DND-41 (cell line): Measurements from ENCODE around the gene DUSP7.
"Not testable (repeated sequence)": the region's sequence is repeated elsewhere in the genome, so short reads cannot be mapped to it uniquely, and the experiment has no call there.

Experiments
- ATAC-seq: fragments of 200-7000 bp; cut with Tn5 transposase; 3 replicates; pipeline ENCODE4 v1.9.1; 2021; ENCODE audit warnings: low read depth; ENCODE audit not compliant: insufficient read depth
- DNase-seq: peaks from one replicate; pipeline ENCODE4 v3.0.0-alpha.2; 2020
- H2AFZ ChIP-seq: 2 replicates; pipeline ENCODE4 v1.6.0; 2012; ENCODE audit warnings: low read depth, low read length
- H3K27ac ChIP-seq: 2 replicates; pipeline ENCODE4 v1.5.1; 2012; ENCODE audit warnings: low read length, inconsistent platforms
- H3K27me3 ChIP-seq: fragments of 200-600 bp; sonication (generic); 2 replicates; pipeline ENCODE4 v1.6.0; 2012; ENCODE audit warnings: low read length, mild to moderate bottlenecking, inconsistent platforms; ENCODE audit not compliant: insufficient read depth, poor library complexity
- H3K36me3 ChIP-seq: 2 replicates; pipeline ENCODE4 v1.5.1; 2012; ENCODE audit warnings: low read length, inconsistent platforms; ENCODE audit not compliant: insufficient read depth
- H3K4me1 ChIP-seq: 2 replicates; pipeline ENCODE4 v1.5.1; 2012; ENCODE audit warnings: mild to moderate bottlenecking, low read length; ENCODE audit not compliant: insufficient read depth
- H3K4me2 ChIP-seq: 2 replicates; pipeline ENCODE4 v1.6.0; 2012; ENCODE audit warnings: mild to moderate bottlenecking, moderate library complexity, low read length, inconsistent platforms; ENCODE audit not compliant: insufficient read depth
- H3K4me3 ChIP-seq, 2 experiments: fragments of 200-600 bp in 1 of 2; shearing (Covaris generic) in 1 of 2; 2 replicates each; pipeline ENCODE4 v1.5.1; 2012 to 2016; ENCODE audit warnings: inconsistent platforms in 2 of 2, low read length in 2 of 2, mild to moderate bottlenecking in 2 of 2, low read depth in 1 of 2, moderate library complexity in 1 of 2
- H3K79me2 ChIP-seq: 2 replicates; pipeline ENCODE4 v1.6.0; 2012; ENCODE audit warnings: low read length, inconsistent platforms; ENCODE audit not compliant: insufficient read depth
- H3K9ac ChIP-seq: 2 replicates; pipeline ENCODE4 v1.6.0; 2012; ENCODE audit warnings: low read depth, mild to moderate bottlenecking, inconsistent platforms, low read length, moderate library complexity
- H3K9me3 ChIP-seq: 2 replicates; pipeline ENCODE4 v1.5.1; 2012; ENCODE audit warnings: low read length, moderate library complexity, mild to moderate bottlenecking, inconsistent platforms; ENCODE audit not compliant: insufficient read depth, severe bottlenecking
- H4K20me1 ChIP-seq: 2 replicates; pipeline ENCODE4 v1.6.0; 2012; ENCODE audit warnings: low read length; ENCODE audit not compliant: insufficient read depth
- EZH2 ChIP-seq: IDR thresholded peaks from 3 replicates; pipeline ENCODE4 v1.6.1; 2012; ENCODE audit warnings: borderline replicate concordance, low read depth, mild to moderate bottlenecking, moderate library complexity, low read length, inconsistent platforms; ENCODE audit not compliant: severe bottlenecking
- TF ChIP-seq, protein P1 (sequence below): IDR thresholded peaks from 2 replicates; pipeline ENCODE4 v1.5.1; 2012; ENCODE audit warnings: borderline replicate concordance, low read length, moderate library complexity, mild to moderate bottlenecking; ENCODE audit not compliant: poor library complexity, severe bottlenecking; ENCODE audit errors: extremely low read depth

The DUSP7 gene

DNA sequence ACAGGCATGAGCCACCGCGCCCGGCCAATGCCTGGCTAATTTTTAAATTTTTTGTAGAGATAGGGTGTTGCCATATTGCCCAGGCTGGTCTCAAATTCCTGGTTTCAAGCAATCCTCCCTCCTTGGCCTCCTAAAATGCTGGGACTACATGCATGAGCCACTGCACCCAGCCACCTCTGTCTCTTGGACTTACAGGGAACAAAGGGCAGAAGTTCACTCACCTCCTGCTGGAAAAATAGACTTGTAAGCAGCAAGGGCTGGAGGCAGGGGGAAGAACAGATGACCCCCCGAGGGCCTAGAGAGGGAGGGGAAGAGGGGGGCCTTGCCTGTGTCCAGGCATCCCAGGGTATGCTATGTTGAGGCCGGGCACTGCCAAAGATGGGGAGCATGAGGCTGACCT is 22.2 kb downstream of the DUSP7 start:
- no peaks in the 10 kb centered on the region for H4K20me1 ChIP-seq
- H3K27ac ChIP-seq = no peak overlapping the region
- H3K79me2 ChIP-seq = no peaks in the 10 kb centered on the region
- H3K4me3 ChIP-seq = no peak overlapping the region
- no peaks in the 10 kb centered on the region for H3K27me3 ChIP-seq
- no peak overlapping the region for H3K9ac ChIP-seq
- no peaks in the 10 kb centered on the region for H3K4me1 ChIP-seq
- H3K36me3 ChIP-seq = no peaks in the 10 kb centered on the region
- no peaks in the 10 kb centered on the region for H3K9me3 ChIP-seq
- no peak for TF ChIP-seq EZH2
- TF ChIP-seq, protein P1, sequence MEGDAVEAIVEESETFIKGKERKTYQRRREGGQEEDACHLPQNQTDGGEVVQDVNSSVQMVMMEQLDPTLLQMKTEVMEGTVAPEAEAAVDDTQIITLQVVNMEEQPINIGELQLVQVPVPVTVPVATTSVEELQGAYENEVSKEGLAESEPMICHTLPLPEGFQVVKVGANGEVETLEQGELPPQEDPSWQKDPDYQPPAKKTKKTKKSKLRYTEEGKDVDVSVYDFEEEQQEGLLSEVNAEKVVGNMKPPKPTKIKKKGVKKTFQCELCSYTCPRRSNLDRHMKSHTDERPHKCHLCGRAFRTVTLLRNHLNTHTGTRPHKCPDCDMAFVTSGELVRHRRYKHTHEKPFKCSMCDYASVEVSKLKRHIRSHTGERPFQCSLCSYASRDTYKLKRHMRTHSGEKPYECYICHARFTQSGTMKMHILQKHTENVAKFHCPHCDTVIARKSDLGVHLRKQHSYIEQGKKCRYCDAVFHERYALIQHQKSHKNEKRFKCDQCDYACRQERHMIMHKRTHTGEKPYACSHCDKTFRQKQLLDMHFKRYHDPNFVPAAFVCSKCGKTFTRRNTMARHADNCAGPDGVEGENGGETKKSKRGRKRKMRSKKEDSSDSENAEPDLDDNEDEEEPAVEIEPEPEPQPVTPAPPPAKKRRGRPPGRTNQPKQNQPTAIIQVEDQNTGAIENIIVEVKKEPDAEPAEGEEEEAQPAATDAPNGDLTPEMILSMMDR = no peak
- no peak for DNase-seq
- H2AFZ ChIP-seq = no peak overlapping the region
- ATAC-seq = no peak
- H3K4me2 ChIP-seq = no peak overlapping the region

DNA sequence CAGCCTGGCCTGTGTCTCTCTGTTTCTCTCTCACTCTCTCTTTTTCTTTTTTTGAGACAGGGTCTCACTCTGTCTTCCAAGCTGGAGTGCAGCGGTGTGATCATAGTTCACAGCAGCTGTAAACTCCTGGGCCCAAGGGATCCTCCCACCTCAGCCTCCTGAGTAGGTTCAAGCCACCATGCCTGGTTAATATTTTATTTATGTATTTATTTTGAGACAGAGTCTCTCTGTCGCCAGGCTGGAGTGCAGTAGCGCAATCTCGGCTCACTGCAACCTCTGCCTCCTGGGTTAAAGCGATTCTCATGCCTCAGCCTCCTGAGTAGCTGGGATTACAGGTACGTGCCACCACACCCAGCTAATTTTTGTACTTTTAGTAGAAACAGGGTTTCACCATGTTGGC is 22.6 kb downstream of the DUSP7 start:
- not testable (repeated sequence) for H3K9me3 ChIP-seq, DNase-seq, H3K4me3 ChIP-seq, ATAC-seq, H3K4me1 ChIP-seq, H3K27ac ChIP-seq, H3K79me2 ChIP-seq, H3K4me2 ChIP-seq, H4K20me1 ChIP-seq, H3K36me3 ChIP-seq, H3K27me3 ChIP-seq, H2AFZ ChIP-seq, H3K9ac ChIP-seq

DNA sequence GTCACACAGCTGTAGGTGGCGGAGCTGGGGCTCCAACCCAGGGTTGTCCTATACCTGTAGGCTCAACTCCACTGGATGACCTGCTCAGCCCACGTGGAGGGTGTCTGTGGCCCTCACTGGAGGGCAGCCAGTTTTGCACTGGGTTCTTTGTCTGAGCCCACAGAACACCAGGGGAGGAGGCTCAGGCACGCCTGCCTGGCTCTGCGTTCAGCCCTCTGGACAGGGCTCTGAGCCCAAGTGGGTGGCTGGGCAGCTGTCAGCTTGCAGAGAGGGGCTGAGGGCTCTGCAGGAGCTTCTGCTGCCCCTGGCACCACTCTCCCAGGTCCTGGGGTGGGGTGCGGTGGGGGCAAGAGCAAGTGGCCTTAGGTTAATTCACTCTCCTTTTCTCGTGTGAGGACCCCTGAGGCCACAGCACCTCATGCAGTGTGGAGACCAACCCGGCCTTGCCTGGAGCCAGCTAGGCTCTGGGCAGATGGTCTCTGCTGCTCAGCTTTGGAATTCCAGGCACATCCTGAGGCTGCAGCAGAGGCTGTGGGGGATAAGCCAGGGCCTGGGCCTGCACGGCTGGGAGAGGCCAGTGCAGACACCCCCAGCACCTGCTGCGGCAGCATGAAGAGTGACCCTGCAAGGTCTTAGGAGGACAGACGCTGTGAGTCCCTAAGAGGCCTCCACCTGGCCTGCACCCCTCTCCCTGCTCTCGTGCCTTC is 23.5 kb downstream of the DUSP7 start:
- TF ChIP-seq, protein P1 = no peak
- TF ChIP-seq EZH2 = no peak
- H3K79me2 ChIP-seq = no peaks in the 10 kb centered on the region
- no peak overlapping the region for H3K4me3 ChIP-seq
- H3K9me3 ChIP-seq = no peaks in the 10 kb centered on the region
- DNase-seq = no peak
- no peaks in the 10 kb centered on the region for H3K4me1 ChIP-seq
- no peak overlapping the region for H3K27ac ChIP-seq
- H3K36me3 ChIP-seq = no peaks in the 10 kb centered on the region
- H4K20me1 ChIP-seq = no peaks in the 10 kb centered on the region
- no peak overlapping the region for H2AFZ ChIP-seq
- no peak overlapping the region for H3K4me2 ChIP-seq
- H3K27me3 ChIP-seq = no peaks in the 10 kb centered on the region
- H3K9ac ChIP-seq = no peak overlapping the region
- no peak for ATAC-seq

DNA sequence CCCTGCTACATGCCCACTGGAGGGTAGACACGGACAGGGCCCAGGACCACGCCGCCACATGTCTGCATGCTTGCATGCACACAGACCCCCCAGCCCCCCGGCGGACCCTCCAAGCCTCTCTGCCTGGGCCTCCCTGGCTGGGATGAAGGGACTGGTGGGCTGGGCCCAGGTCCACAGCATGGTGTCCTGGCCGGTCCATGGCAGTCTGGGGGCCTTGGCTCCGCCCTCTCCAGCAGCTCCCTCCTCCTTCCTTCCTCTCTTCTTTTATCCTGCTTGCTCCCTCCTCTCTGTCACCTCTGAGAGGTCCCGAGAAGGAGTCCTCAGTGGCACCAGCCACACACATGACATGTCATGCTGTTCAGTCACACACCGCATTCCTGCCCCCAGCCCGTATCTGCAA is 24.5 kb downstream of the DUSP7 start:
- no peak overlapping the region for H3K4me2 ChIP-seq
- H3K9ac ChIP-seq = no peak overlapping the region
- H3K79me2 ChIP-seq = no peaks in the 10 kb centered on the region
- TF ChIP-seq EZH2 = no peak
- TF ChIP-seq, protein P1 = no peak
- no peaks in the 10 kb centered on the region for H3K27me3 ChIP-seq
- H4K20me1 ChIP-seq = no peaks in the 10 kb centered on the region
- H3K4me1 ChIP-seq = no peaks in the 10 kb centered on the region
- no peak overlapping the region for H3K4me3 ChIP-seq
- H3K27ac ChIP-seq = no peak overlapping the region
- ATAC-seq = no peak
- no peak for DNase-seq
- no peak overlapping the region for H2AFZ ChIP-seq
- H3K9me3 ChIP-seq = no peaks in the 10 kb centered on the region
- H3K36me3 ChIP-seq = no peaks in the 10 kb centered on the region
